Liver (tissue), 9 donors: ENCODE results near the gene LRRC75B. TPM values are rescaled to one million over a fixed set of nuclear protein-coding genes. Genes with fewer than 3 reads are reported as not detected.
A peak's percentile ranks its signal among the peaks of the same experiment; 100 is the strongest.

Experiments
- DNase-seq: peaks from one replicate; pipeline ENCODE4 v3.0.0-alpha.2; 2017; ENCODE audit warnings: low spot score
- H3K27ac ChIP-seq, 2 donors: one replicate each; pipeline ENCODE4 v1.7.0; 2013; ENCODE audit warnings: inconsistent platforms in 2 of 2, low read length in 2 of 2, control low read depth in 1 of 2, low read depth in 1 of 2, mild to moderate bottlenecking in 1 of 2
- H3K27me3 ChIP-seq, 4 donors: one replicate each; pipeline versions ENCODE4 v1.6.1 to v1.7.0; 2013; ENCODE audit warnings: low read length in 3 of 4, inconsistent platforms in 1 of 4, mild to moderate bottlenecking in 1 of 4, moderate library complexity in 1 of 4; ENCODE audit not compliant: control insufficient read depth in 4 of 4, insufficient read depth in 4 of 4
- H3K36me3 ChIP-seq, 4 donors: one replicate each; pipeline versions ENCODE4 v1.6.1 to v1.7.0; 2013; ENCODE audit warnings: low read length in 3 of 4, mild to moderate bottlenecking in 3 of 4, low read depth in 1 of 4, moderate library complexity in 1 of 4; ENCODE audit not compliant: control insufficient read depth in 4 of 4, insufficient read depth in 3 of 4
- H3K4me1 ChIP-seq, 4 donors: one replicate each; pipeline versions ENCODE4 v1.6.1 to v1.7.0; 2013; ENCODE audit warnings: low read length in 3 of 4, mild to moderate bottlenecking in 3 of 4, moderate library complexity in 1 of 4; ENCODE audit not compliant: control insufficient read depth in 4 of 4, insufficient read depth in 4 of 4
- H3K4me3 ChIP-seq, 3 donors: one replicate each; pipeline versions ENCODE4 v1.6.1 to v1.7.0; 2013; ENCODE audit warnings: low read length in 3 of 3, control low read depth in 1 of 3, low read depth in 1 of 3, mild to moderate bottlenecking in 1 of 3
- H3K9ac ChIP-seq, 2 donors: one replicate each; pipeline ENCODE4 v1.7.0; 2013; ENCODE audit warnings: low read length in 2 of 2, mild to moderate bottlenecking in 2 of 2, moderate library complexity in 2 of 2, control low read depth in 1 of 2, low read depth in 1 of 2
- H3K9me3 ChIP-seq, 4 donors: one replicate each; pipeline versions ENCODE4 v1.6.1 to v1.7.0; 2013; ENCODE audit warnings: low read length in 3 of 4; ENCODE audit not compliant: control insufficient read depth in 4 of 4
- EGR1 ChIP-seq, 2 donors: IDR thresholded peaks; 2 replicates each; pipeline ENCODE4 v1.6.1; 2016 to 2018; ENCODE audit warnings: antibody characterized with exemption in 2 of 2, low read depth in 2 of 2
- FOXA1 ChIP-seq: IDR thresholded peaks from 2 replicates; pipeline ENCODE4 v1.6.1; 2016; ENCODE audit warnings: antibody characterized with exemption
- FOXA2 ChIP-seq: IDR thresholded peaks from 2 replicates; pipeline ENCODE4 v1.6.1; 2016; ENCODE audit warnings: antibody characterized with exemption
- GABPA ChIP-seq, 2 donors: IDR thresholded peaks in 1 of 2; conservative IDR thresholded peaks in 1 of 2; 2 replicates each; pipeline ENCODE4 v1.6.1; 2016; ENCODE audit warnings: antibody characterized with exemption in 2 of 2, mild to moderate bottlenecking in 1 of 2, moderate library complexity in 1 of 2
- HNF4A ChIP-seq, 2 donors: conservative IDR thresholded peaks; 2 replicates each; pipeline ENCODE4 v1.6.1; 2016; ENCODE audit warnings: antibody characterized with exemption in 2 of 2, mild to moderate bottlenecking in 2 of 2
- HNF4G ChIP-seq: IDR thresholded peaks from 2 replicates; pipeline ENCODE4 v1.6.1; 2016; ENCODE audit warnings: antibody characterized with exemption
- JUND ChIP-seq, 2 donors: IDR thresholded peaks; 2 replicates each; pipeline ENCODE4 v1.6.1; 2016; ENCODE audit warnings: antibody characterized with exemption in 2 of 2
- NR2F2 ChIP-seq: IDR thresholded peaks from 2 replicates; pipeline ENCODE4 v1.6.1; 2016; ENCODE audit warnings: antibody characterized with exemption
- RAD21 ChIP-seq, 2 donors: IDR thresholded peaks; 2 replicates each; pipeline ENCODE4 v1.6.1; 2016; ENCODE audit warnings: antibody characterized with exemption in 2 of 2, mild to moderate bottlenecking in 2 of 2
- REST ChIP-seq: IDR thresholded peaks from 2 replicates; pipeline ENCODE4 v1.6.1; 2016; ENCODE audit warnings: antibody characterized with exemption, mild to moderate bottlenecking
- RXRA ChIP-seq, 2 donors: IDR thresholded peaks; 2 replicates each; pipeline ENCODE4 v1.6.1; 2017 to 2018; ENCODE audit warnings: antibody characterized with exemption in 2 of 2, mild to moderate bottlenecking in 1 of 2
- SP1 ChIP-seq: IDR thresholded peaks from 2 replicates; pipeline ENCODE4 v1.6.1; 2018; ENCODE audit warnings: antibody characterized with exemption, mild to moderate bottlenecking
- TAF1 ChIP-seq: conservative IDR thresholded peaks from 2 replicates; pipeline ENCODE4 v1.6.1; 2016; ENCODE audit warnings: antibody characterized with exemption, mild to moderate bottlenecking
- YY1 ChIP-seq: IDR thresholded peaks from 2 replicates; pipeline ENCODE4 v1.6.1; 2016; ENCODE audit warnings: antibody characterized with exemption, mild to moderate bottlenecking
- ZBTB33 ChIP-seq: IDR thresholded peaks from 2 replicates; pipeline ENCODE4 v1.6.1; 2016; ENCODE audit warnings: antibody characterized with exemption
- WGBS: extraction: QIAGEN DNeasy Blood & Tissue Kit; methylation state at CpG from one replicate; pipeline ENCODE4 v1.1.7; 2013; 5-methylcytosine and 5-hydroxymethylcytosine counted together
- polyA plus RNA-seq, 2 donors: library from polyadenylated mRNA; stranded (reverse) in 1 of 2; unstranded in 1 of 2; fragments of 200-250 nt in 1 of 2; fragments of >200 nt in 1 of 2; fragmentation: Nextera tagmentation in 1 of 2; extraction: Ambion mirVana in 1 of 2; gene quantifications; one replicate each; pipeline versions ENCODE4 v1.2.1 to v1.2.3, GENCODE V29; 2013 to 2015
- total RNA-seq, 2 donors: library from RNA; depleted of rRNA; stranded (reverse); fragments of >200 nt; gene quantifications; one replicate each; pipeline ENCODE4 v1.2.3, GENCODE V29; 2014
- TF ChIP-seq, protein P1 (sequence below): IDR thresholded peaks from 2 replicates; pipeline ENCODE4 v1.6.1; 2016; ENCODE audit warnings: antibody characterized with exemption
- TF ChIP-seq, protein P2 (sequence below): fragments of 150-350 bp; IDR thresholded peaks from 2 replicates; pipeline ENCODE4 v1.5.1; 2017; ENCODE audit warnings: improper control_type of control experiment, low read depth, low read length; ENCODE audit not compliant: missing input control
- TF ChIP-seq, protein P3 (sequence below): IDR thresholded peaks from 2 replicates; pipeline ENCODE4 v1.6.1; 2016; ENCODE audit warnings: antibody characterized with exemption
- donor health status: healthy.
- donor health status: healthy.
- donor health status: healthy.
- donor health status: healthy.
- donor health status: healthy.

LRRC75B gene
- total and polyA plus RNA-seq, 4 donors = 7.8 to 14.3 (median 9.4) TPM

GRCh38 chr22:24555165-24556039 lies 37.5 kb downstream of the LRRC75B start, which contains the start of gene SNRPD3:
SNRPD3 (plus strand) TSS chr22:24555999; CDS start chr22:24557675, 1,676 bp downstream.
- Histone ChIP-seq H3K27me3 (no peaks in the 10 kb centered on the region), H3K4me1 (peaks cover 11 to 60% (median 42%) of the 10 kb centered on the region in 4 donors), H3K27ac (peak within 1 kb of the TSS; percentile 97 to 99), H3K36me3 (peaks cover 3 to 24% (median 22%) of the 10 kb centered on the region in 4 donors), H3K9ac (peak within 1 kb of the TSS; percentile 96 to 99), H3K4me3 (peak within 1 kb of the TSS; percentile 89 to 98 (median 96)), H3K9me3 (no peaks in the 10 kb centered on the region)
- WGBS = under 1% methylated on average over 59 of the region's 59 CpGs
- peak; percentile 47 for TF ChIP-seq SP1
- TF ChIP-seq RXRA (IDR thresholded peaks at IDR 0.05) = peak; percentile 35 to 66
- peak; percentile 47 to 66 for TF ChIP-seq RAD21 (IDR thresholded peaks at IDR 0.05)
- TF ChIP-seq JUND (IDR thresholded peaks at IDR 0.05) = no peak
- TF ChIP-seq GABPA (IDR thresholded peaks at IDR 0.05 in 1 of 2, conservative IDR thresholded peaks at IDR 0.05 in 1 of 2) = peak; percentile 77 to 94
- peak in 1 of 2 donors; percentile 35 for TF ChIP-seq HNF4A (conservative IDR thresholded peaks at IDR 0.05)
- TF ChIP-seq FOXA1 = peak; percentile 67
- TF ChIP-seq, protein P1, sequence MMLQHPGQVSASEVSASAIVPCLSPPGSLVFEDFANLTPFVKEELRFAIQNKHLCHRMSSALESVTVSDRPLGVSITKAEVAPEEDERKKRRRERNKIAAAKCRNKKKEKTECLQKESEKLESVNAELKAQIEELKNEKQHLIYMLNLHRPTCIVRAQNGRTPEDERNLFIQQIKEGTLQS = peak; percentile 39
- peak; percentile 74 for TF ChIP-seq ZBTB33
- peak; percentile 71 to 72 for TF ChIP-seq EGR1 (IDR thresholded peaks at IDR 0.05; ENCODE audit: low read depth in 2 of 2)
- TF ChIP-seq HNF4G = no peak
- peak; percentile 96 for TF ChIP-seq YY1
- TF ChIP-seq NR2F2 = peak; percentile 46
- no peak for TF ChIP-seq FOXA2
- peak; percentile 87 for TF ChIP-seq REST
- TF ChIP-seq, protein P2, sequence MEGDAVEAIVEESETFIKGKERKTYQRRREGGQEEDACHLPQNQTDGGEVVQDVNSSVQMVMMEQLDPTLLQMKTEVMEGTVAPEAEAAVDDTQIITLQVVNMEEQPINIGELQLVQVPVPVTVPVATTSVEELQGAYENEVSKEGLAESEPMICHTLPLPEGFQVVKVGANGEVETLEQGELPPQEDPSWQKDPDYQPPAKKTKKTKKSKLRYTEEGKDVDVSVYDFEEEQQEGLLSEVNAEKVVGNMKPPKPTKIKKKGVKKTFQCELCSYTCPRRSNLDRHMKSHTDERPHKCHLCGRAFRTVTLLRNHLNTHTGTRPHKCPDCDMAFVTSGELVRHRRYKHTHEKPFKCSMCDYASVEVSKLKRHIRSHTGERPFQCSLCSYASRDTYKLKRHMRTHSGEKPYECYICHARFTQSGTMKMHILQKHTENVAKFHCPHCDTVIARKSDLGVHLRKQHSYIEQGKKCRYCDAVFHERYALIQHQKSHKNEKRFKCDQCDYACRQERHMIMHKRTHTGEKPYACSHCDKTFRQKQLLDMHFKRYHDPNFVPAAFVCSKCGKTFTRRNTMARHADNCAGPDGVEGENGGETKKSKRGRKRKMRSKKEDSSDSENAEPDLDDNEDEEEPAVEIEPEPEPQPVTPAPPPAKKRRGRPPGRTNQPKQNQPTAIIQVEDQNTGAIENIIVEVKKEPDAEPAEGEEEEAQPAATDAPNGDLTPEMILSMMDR = no peak
- TF ChIP-seq TAF1 = peak; percentile 86
- TF ChIP-seq, protein P3, sequence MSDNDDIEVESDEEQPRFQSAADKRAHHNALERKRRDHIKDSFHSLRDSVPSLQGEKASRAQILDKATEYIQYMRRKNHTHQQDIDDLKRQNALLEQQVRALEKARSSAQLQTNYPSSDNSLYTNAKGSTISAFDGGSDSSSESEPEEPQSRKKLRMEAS = peak; percentile 90
- DNase-seq = peak; percentile 100
